PFSK-1 (cell line): ENCODE measurements around the gene KRTAP10-3.

Experiments used
- REST ChIP-seq, 2 experiments: IDR thresholded peaks; 2 replicates each; pipeline versions ENCODE4 v1.6.1 to v1.8.0; 2011 to 2012; ENCODE audit warnings: low read depth in 2 of 2, low read length in 2 of 2, control low read depth in 1 of 2, inconsistent platforms in 1 of 2, mild to moderate bottlenecking in 1 of 2, moderate library complexity in 1 of 2; ENCODE audit not compliant: insufficient read depth in 1 of 2
- SIN3A ChIP-seq: IDR thresholded peaks from 2 replicates; pipeline ENCODE4 v1.6.1; 2012; ENCODE audit warnings: mild to moderate bottlenecking, low read length, moderate library complexity, borderline replicate concordance; ENCODE audit not compliant: insufficient read depth
- TAF1 ChIP-seq: IDR thresholded peaks from 2 replicates; pipeline ENCODE4 v1.6.1; 2012; ENCODE audit warnings: low read length, control low read depth, borderline replicate concordance; ENCODE audit not compliant: insufficient read depth

GRCh38 chr21:44535963-44536362 is 22.6 kb downstream of the KRTAP10-3 start:
- no peak for TF ChIP-seq REST (IDR thresholded peaks at IDR 0.05; ENCODE audit: insufficient read depth in 1 of 2, low read depth in 2 of 2, low read length in 2 of 2)
- TF ChIP-seq SIN3A, result no peak
- TF ChIP-seq TAF1, result no peak
